ENCODE measurements around the gene GALNT14.

Gene GALNT14

GRCh38 chr2:30932870-30933269 is 205.4 kb downstream of the GALNT14 start:
- no peaks in the 10 kb centered on the region for H3K27me3 ChIP-seq (ENCODE audit: insufficient read depth, low read length, poor library complexity, severe bottlenecking)
- H3K4me1 ChIP-seq (ENCODE audit: insufficient read depth, low read length, poor library complexity, severe bottlenecking) = no peaks in the 10 kb centered on the region
- no peaks in the 10 kb centered on the region for H3K36me3 ChIP-seq (ENCODE audit: insufficient read depth, low read length)
- no peak overlapping the region for H3K4me2 ChIP-seq (ENCODE audit: low read depth, low read length, poor library complexity, severe bottlenecking)
- H3K9me3 ChIP-seq (ENCODE audit: insufficient read depth, low read depth, low read length) = no peaks in the 10 kb centered on the region
- no peak for TF ChIP-seq CTCF (conservative IDR thresholded peaks at IDR 0.05; ENCODE audit: low read length)
- TF ChIP-seq EZH2phosphoT487 (IDR thresholded peaks at IDR 0.05; ENCODE audit: borderline replicate concordance) = no peak
- no peaks in the 10 kb centered on the region for H4K20me1 ChIP-seq (ENCODE audit: insufficient read depth, low read length, poor library complexity, severe bottlenecking)
- no peak overlapping the region for H2AFZ ChIP-seq (ENCODE audit: low read length)
- no peak overlapping the region for H3K9ac ChIP-seq (ENCODE audit: low read depth, low read length, poor library complexity, severe bottlenecking)
- no peaks in the 10 kb centered on the region for H3F3A ChIP-seq (ENCODE audit: low read depth)
- no peak overlapping the region for H3K4me3 ChIP-seq (ENCODE audit: low read length, poor library complexity, severe bottlenecking)
- H3K9me2 ChIP-seq (replicated peaks; ENCODE audit: low read depth, low read length) = no peaks in the 10 kb centered on the region
- no peaks in the 10 kb centered on the region for H3K79me2 ChIP-seq (ENCODE audit: insufficient read depth, low read length)

GRCh38 chr2:30931841-30932407 is 206.3 kb downstream of the GALNT14 start:
- Histone ChIP-seq H3K9me2 (replicated peaks; ENCODE audit: low read depth, low read length) (no peaks in the 10 kb centered on the region), H3K9ac (ENCODE audit: low read depth, low read length, poor library complexity, severe bottlenecking) (no peak overlapping the region), H3K4me1 (ENCODE audit: insufficient read depth, low read length, poor library complexity, severe bottlenecking) (no peaks in the 10 kb centered on the region), H2AFZ (ENCODE audit: low read length) (no peak overlapping the region), H3K4me3 (ENCODE audit: low read length, poor library complexity, severe bottlenecking) (no peak overlapping the region), H4K20me1 (ENCODE audit: insufficient read depth, low read length, poor library complexity, severe bottlenecking) (no peaks in the 10 kb centered on the region), H3F3A (ENCODE audit: low read depth) (no peaks in the 10 kb centered on the region), H3K79me2 (ENCODE audit: insufficient read depth, low read length) (no peaks in the 10 kb centered on the region), H3K27me3 (ENCODE audit: insufficient read depth, low read length, poor library complexity, severe bottlenecking) (no peaks in the 10 kb centered on the region), H3K9me3 (ENCODE audit: insufficient read depth, low read depth, low read length) (no peaks in the 10 kb centered on the region), H3K4me2 (ENCODE audit: low read depth, low read length, poor library complexity, severe bottlenecking) (no peak overlapping the region), H3K36me3 (ENCODE audit: insufficient read depth, low read length) (no peaks in the 10 kb centered on the region)
- TF ChIP-seq CTCF (conservative IDR thresholded peaks at IDR 0.05; ENCODE audit: low read length) = no peak
- no peak for TF ChIP-seq EZH2phosphoT487 (IDR thresholded peaks at IDR 0.05; ENCODE audit: borderline replicate concordance)

- Histone ChIP-seq H3K4me3 (ENCODE audit: low read length, poor library complexity, severe bottlenecking) (no peak overlapping the region), H3K9ac (ENCODE audit: low read depth, low read length, poor library complexity, severe bottlenecking) (no peak overlapping the region), H3K36me3 (ENCODE audit: insufficient read depth, low read length) (no peaks in the 10 kb centered on the region), H3F3A (ENCODE audit: low read depth) (no peaks in the 10 kb centered on the region), H3K4me1 (ENCODE audit: insufficient read depth, low read length, poor library complexity, severe bottlenecking) (no peaks in the 10 kb centered on the region), H3K4me2 (ENCODE audit: low read depth, low read length, poor library complexity, severe bottlenecking) (no peak overlapping the region), H4K20me1 (ENCODE audit: insufficient read depth, low read length, poor library complexity, severe bottlenecking) (no peaks in the 10 kb centered on the region), H3K27me3 (ENCODE audit: insufficient read depth, low read length, poor library complexity, severe bottlenecking) (no peaks in the 10 kb centered on the region), H3K9me2 (replicated peaks; ENCODE audit: low read depth, low read length) (no peaks in the 10 kb centered on the region), H2AFZ (ENCODE audit: low read length) (no peak overlapping the region), H3K79me2 (ENCODE audit: insufficient read depth, low read length) (no peaks in the 10 kb centered on the region), H3K9me3 (ENCODE audit: insufficient read depth, low read depth, low read length) (no peaks in the 10 kb centered on the region)
- no peak for TF ChIP-seq EZH2phosphoT487 (IDR thresholded peaks at IDR 0.05; ENCODE audit: borderline replicate concordance)
- no peak for TF ChIP-seq CTCF (conservative IDR thresholded peaks at IDR 0.05; ENCODE audit: low read length)
Observed at GRCh38 chr2:30930716-30931115, 207.5 kb downstream of the GALNT14 start.
